K562 (cell line): ENCODE measurements around the gene CHAD. TPM values are rescaled to one million over a fixed set of nuclear protein-coding genes. Genes with fewer than 3 reads are reported as not detected.

ENCODE experiments used
- ATAC-seq: fragments of 200-7000 bp; cut with Tn5 transposase; 3 replicates; pipeline ENCODE4 v1.9.1; 2020; ENCODE audit warnings: moderate library complexity
- BruUV-seq: library from RNA; stranded (reverse); fragments of 400-500 nt; replicated peaks from 2 replicates; lab custom pipeline; 2021; lab: Mats Ljungman, UMichigan
- CTCF ChIA-PET: fragments of 300-600 bp; formaldehyde crosslinking; extraction: SDS; loops from one replicate; lab custom pipeline; 2021; ENCODE audit warnings: low intra/inter-chr PET ratio; lab: Yijun Ruan, JAX
- POLR2A ChIA-PET: fragments of 300-600, 350-650 bp; sonication (Branson Sonifier 250); formaldehyde crosslinking; extraction: SDS; loops from one replicate; lab custom pipeline; 2021; ENCODE audit warnings: antibody characterized with exemption, inconsistent platforms; lab: Yijun Ruan, JAX
- DNase-seq, 4 experiments: peaks; one replicate each; pipeline versions ENCODE4 v3.0.0 to v3.0.0-alpha.2; 2011 to 2018; ENCODE audit warnings: low spot score in 3 of 4, mixed read lengths in 3 of 4; ENCODE audit errors: extremely low read depth in 1 of 4
- FAIRE-seq: peaks from 2 replicates; lab custom pipeline; 2011; peaks lifted over from hg19 to GRCh38; lab: Jason Lieb, UNC
- H2AFZ ChIP-seq: 2 replicates; pipeline ENCODE4 v1.6.0; 2011; ENCODE audit warnings: low read depth, low read length, control low read depth, inconsistent platforms
- H3K27ac ChIP-seq: fragments of 200-600 bp; 3 replicates; pipeline ENCODE4 v1.8.0; 2011; ENCODE audit warnings: low read depth, mild to moderate bottlenecking, control low read depth, inconsistent platforms, low read length, moderate library complexity, mixed read lengths; ENCODE audit errors: extremely low read depth
- H3K27me3 ChIP-seq, 2 experiments: fragments of 300-600 bp in 1 of 2; 2 replicates in 1 of 2; 3 replicates in 1 of 2; pipeline versions ENCODE4 v1.6.0 to v1.8.0; 2011; ENCODE audit warnings: inconsistent platforms in 2 of 2, low read length in 2 of 2, mild to moderate bottlenecking in 1 of 2, mixed read lengths in 1 of 2, moderate library complexity in 1 of 2; ENCODE audit not compliant: control insufficient read depth in 2 of 2, insufficient read depth in 2 of 2
- H3K36me3 ChIP-seq: fragments of 300-600 bp; 3 replicates; pipeline ENCODE4 v1.8.0; 2011; ENCODE audit warnings: mild to moderate bottlenecking, low read length, inconsistent platforms; ENCODE audit not compliant: control insufficient read depth, insufficient read depth
- H3K4me1 ChIP-seq, 2 experiments: fragments of 200-600 bp in 1 of 2; replicated peaks in 1 of 2; 2 replicates in 1 of 2; 3 replicates in 1 of 2; pipeline versions ENCODE4 v1.5.1 to v1.8.0; 2011; ENCODE audit warnings: inconsistent platforms in 2 of 2, low read length in 2 of 2, mild to moderate bottlenecking in 1 of 2, mixed read lengths in 1 of 2, moderate library complexity in 1 of 2; ENCODE audit not compliant: control insufficient read depth in 2 of 2, insufficient read depth in 2 of 2
- H3K4me2 ChIP-seq: 2 replicates; pipeline ENCODE4 v1.6.1; 2011; ENCODE audit warnings: low read length, control low read depth, inconsistent platforms, mixed read lengths; ENCODE audit not compliant: insufficient read depth
- H3K4me3 ChIP-seq: fragments of 200-600 bp; sonication (generic), shearing (Covaris generic); 2 replicates; pipeline ENCODE4 v1.5.1; 2016; ENCODE audit warnings: control low read depth, inconsistent platforms
- H3K79me2 ChIP-seq: fragments of 200-600 bp; 3 replicates; pipeline ENCODE4 v1.8.0; 2011; ENCODE audit warnings: low read length, inconsistent platforms; ENCODE audit not compliant: control insufficient read depth, insufficient read depth
- H3K9ac ChIP-seq, 2 experiments: 2 replicates each; pipeline versions ENCODE4 v1.6.0 to v1.6.1; 2011; ENCODE audit warnings: low read depth in 2 of 2, low read length in 2 of 2, control low read depth in 1 of 2, inconsistent platforms in 1 of 2, mild to moderate bottlenecking in 1 of 2, mixed read lengths in 1 of 2; ENCODE audit not compliant: insufficient read depth in 1 of 2
- H3K9me1 ChIP-seq: one replicate; pipeline ENCODE4 v1.6.0; 2011; ENCODE audit warnings: inconsistent platforms, mild to moderate bottlenecking, low read length, moderate library complexity; ENCODE audit not compliant: control insufficient read depth, insufficient read depth
- H3K9me3 ChIP-seq: replicated peaks from 2 replicates; pipeline ENCODE4 v1.5.1; 2011; ENCODE audit warnings: low read depth, low read length, inconsistent platforms; ENCODE audit not compliant: control insufficient read depth, insufficient read depth
- H4K20me1 ChIP-seq: replicated peaks from 2 replicates; pipeline ENCODE4 v1.6.1; 2011; ENCODE audit warnings: low read length, inconsistent platforms, mixed read lengths; ENCODE audit not compliant: control insufficient read depth, insufficient read depth
- C11orf30 ChIP-seq: fragments of 450-650 bp; IDR thresholded peaks from 2 replicates; pipeline ENCODE4 v1.6.1; 2016; ENCODE audit warnings: low read depth, mild to moderate bottlenecking
- HMG20A ChIP-seq: fragments of 450-650 bp; formaldehyde crosslinking; conservative IDR thresholded peaks from 2 replicates; pipeline ENCODE4 v1.4.0; 2020; ENCODE audit warnings: mild to moderate bottlenecking, mixed read lengths
- HNRNPH1 ChIP-seq: fragments of 200-400 bp; formaldehyde crosslinking; optimal IDR thresholded peaks from 2 replicates; pipeline ENCODE3; 2017; ENCODE audit warnings: low read depth, mild to moderate bottlenecking, low read length, moderate library complexity
- ZNF121 ChIP-seq: sonication (generic); formaldehyde crosslinking; conservative IDR thresholded peaks from 2 replicates; pipeline ENCODE4 v1.8.0; 2022; ENCODE audit warnings: missing genetic modification reagents
- ZNF57 ChIP-seq: fragments of 450-650 bp; formaldehyde crosslinking; IDR thresholded peaks from 2 replicates; pipeline ENCODE4 v1.4.0; 2020; ENCODE audit warnings: mild to moderate bottlenecking, moderate library complexity
- ZSCAN29 ChIP-seq: fragments of 450-650 bp; IDR thresholded peaks from 2 replicates; pipeline ENCODE4 v1.6.1; 2017
- WGBS: fragments of 100-300 bp; shearing (Covaris generic); methylation state at CpG from one replicate; pipeline ENCODE4 v1.1.6; 2016; ENCODE audit warnings: low coverage, mixed read lengths; ENCODE audit not compliant: insufficient coverage; ENCODE audit errors: missing lambda C conversion rate; 5-methylcytosine and 5-hydroxymethylcytosine counted together
- in situ Hi-C: fragments of 300-500 bp; cut with MboI; formaldehyde crosslinking; loops from 4 replicates; pipeline ENCODE4 v1.15.0; 2018; ENCODE audit warnings: inconsistent platforms, mixed read lengths
- intact Hi-C: fragments of 100-400 bp; cut with micrococcal nuclease; formaldehyde crosslinking; loops from 2 replicates; pipeline ENCODE4 v1.14.2; 2022
- polyA plus RNA-seq, 8 experiments: library from polyadenylated mRNA; depleted of rRNA in 4 of 8; stranded (reverse) in 5 of 8; unstranded in 3 of 8; fragments of >200 nt; fragmentation: Nextera tagmentation in 2 of 8; fragmentation: Illumina TruSeq in 1 of 8; extraction: Ambion mirVana in 2 of 8; extraction: Trizol in 1 of 8; gene quantifications; 2 replicates each; pipeline versions ENCODE4 v1.2.1 to v1.2.3, GENCODE V29; 2011 to 2014; ENCODE audit warnings: inconsistent platforms in 1 of 8, missing spikeins in 1 of 8
- total RNA-seq, 7 experiments: library from RNA; depleted of rRNA in 6 of 7; stranded (reverse); fragments of >200 nt in 6 of 7; fragmentation: Illumina TruSeq in 2 of 7; extraction: Trizol in 2 of 7; gene quantifications; 2 replicates each; pipeline versions ENCODE4 v1.2.1 to v1.2.3, GENCODE V29; 2011 to 2021; ENCODE audit warnings: low replicate concordance in 1 of 7

Gene CHAD
- total and polyA plus RNA-seq, 9 of the 15 experiments (the other 6 are each of a cell fraction or from before 2014, with no cell fraction given), result not detected

DNA sequence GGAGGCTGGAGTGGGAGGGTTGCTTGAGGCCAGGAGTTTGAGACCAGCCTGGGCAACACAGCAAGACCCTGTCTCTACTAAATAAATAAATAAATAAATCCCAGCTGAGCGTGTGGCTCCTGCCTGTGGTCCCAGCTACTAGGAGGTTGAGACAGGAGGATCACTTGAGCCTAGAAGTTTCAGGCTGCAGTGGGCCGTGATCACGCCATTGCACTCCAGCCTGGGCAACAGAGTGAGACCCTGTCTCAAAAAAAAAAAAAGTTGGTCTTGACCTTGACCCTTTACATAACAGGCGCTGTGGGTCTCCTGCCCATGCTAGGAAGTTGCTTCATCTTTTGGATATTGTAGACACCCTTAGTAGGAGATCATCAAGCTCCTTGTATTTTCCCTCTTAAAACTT lies 31.3 kb downstream of the CHAD start:
- no TSS peak for BruUV-seq
- peaks cover 0 to 5% of the 10 kb centered on the region in 2 experiments; a peak in 1 of 5 replicates for H3K4me1 ChIP-seq

GRCh38 chr17:50432125-50432762 lies 36.4 kb downstream of the CHAD start:
- no peaks in the 10 kb centered on the region for H3K36me3 ChIP-seq
- ChIA-PET CTCF (no interaction called here), POLR2A (interaction anchor here (0.7 to 2.7 kb wide), 3 partner anchors 10 to 493 kb away, joined by 3 to 10 read pairs (median 4); no protein-coding TSS in a partner anchor)
- peaks cover 0 to 6% of the 10 kb centered on the region in 2 experiments; a peak in 3 of 5 replicates for H3K4me1 ChIP-seq
- H3K4me3 ChIP-seq, result no peak overlapping the region
- H3K9me1 ChIP-seq, result no peaks in the 10 kb centered on the region
- no TSS peak for BruUV-seq
- in situ Hi-C loops, result no loop called here
- H3K27me3 ChIP-seq, result no peaks in the 10 kb centered on the region
- DNase-seq, result no peak
- no peak overlapping the region for H2AFZ ChIP-seq
- WGBS, result 32% methylated on average over 4 of the region's 4 CpGs
- no peak for FAIRE-seq
- H3K9me3 ChIP-seq, result no peaks in the 10 kb centered on the region
- H3K4me2 ChIP-seq, result no peak overlapping the region
- no peak overlapping the region for H3K27ac ChIP-seq
- intact Hi-C loops, result no loop called here
- ATAC-seq, result no peak
- H3K9ac ChIP-seq, result no peak overlapping the region
- no peaks in the 10 kb centered on the region for H4K20me1 ChIP-seq
- H3K79me2 ChIP-seq, result no peaks in the 10 kb centered on the region
- TF ChIP-seq C11orf30 (no peak), HNRNPH1 (no peak), ZNF57 (CRISPR knock-in tag) (no peak), HMG20A (CRISPR knock-in tag) (no peak)

More for the DNA sequence above, 31.3 kb downstream of the CHAD start:
- H2AFZ ChIP-seq, result no peak overlapping the region
- no peaks in the 10 kb centered on the region for H3K36me3 ChIP-seq
- no peaks in the 10 kb centered on the region; a peak in 1 of 5 replicates for H3K27me3 ChIP-seq
- no peaks in the 10 kb centered on the region for H3K79me2 ChIP-seq
- ChIA-PET POLR2A (interaction anchor here (1.1 kb wide), 1 partner anchor 22 kb away, joined by 3 read pairs; no protein-coding TSS in a partner anchor), CTCF (no interaction called here)
- FAIRE-seq (no peak), DNase-seq (no peak), ATAC-seq (no peak)
- H3K4me3 ChIP-seq, result no peak overlapping the region
- no peak overlapping the region for H3K4me2 ChIP-seq
- H3K9me1 ChIP-seq, result no peaks in the 10 kb centered on the region
- no peaks in the 10 kb centered on the region; the same call in 1 of the 2 replicates for H4K20me1 ChIP-seq
- no peaks in the 10 kb centered on the region for H3K9me3 ChIP-seq
- intact Hi-C loops, result no loop called here
- WGBS, result 63% methylated on average over 4 of the region's 4 CpGs
- H3K9ac ChIP-seq, result no peak overlapping the region
- in situ Hi-C loops, result no loop called here
- no peak overlapping the region for H3K27ac ChIP-seq
- TF ChIP-seq ZNF121 (peak; percentile 29; the same call in 1 of the 2 replicates), ZSCAN29 (no peak)
